SK-N-SH (cell line): ENCODE data around the gene HSFX3. TPM values are rescaled to one million over a fixed set of nuclear protein-coding genes. Genes with fewer than 3 reads are reported as not detected.
A peak's percentile ranks its signal among the peaks of the same experiment; 100 is the strongest.

Experiments used
- CTCF ChIA-PET: fragments of 300-600, 350-600 bp; formaldehyde crosslinking; extraction: SDS; loops from one replicate; lab custom pipeline; 2021; lab: Yijun Ruan, JAX
- POLR2A ChIA-PET: fragments of 350-600 bp; sonication (Branson Sonifier 250); formaldehyde crosslinking; extraction: SDS; loops from one replicate; lab custom pipeline; 2020; ENCODE audit warnings: antibody characterized with exemption, inconsistent platforms; lab: Yijun Ruan, JAX
- DNase-seq: peaks from one replicate; pipeline ENCODE4 v3.0.0; 2012
- H2AFZ ChIP-seq: fragments of 200-600 bp; sonication (generic); 2 replicates; pipeline ENCODE4 v1.8.1; 2016; ENCODE audit warnings: antibody characterized with exemption, mild to moderate bottlenecking, low read depth
- H3F3A ChIP-seq: fragments of 200-600 bp; sonication (generic); replicated peaks from 2 replicates; pipeline ENCODE3; 2016; ENCODE audit warnings: antibody characterized with exemption, mild to moderate bottlenecking; ENCODE audit not compliant: insufficient read depth
- H3K27ac ChIP-seq, 2 experiments: fragments of 200-500 bp in 1 of 2; fragments of 200-600 bp in 1 of 2; sonication (Bioruptor generic) in 1 of 2; sonication (generic), shearing (Covaris generic) in 1 of 2; 2 replicates each; pipeline versions ENCODE4 v1.5.1 to v1.6.1; 2014 to 2016; ENCODE audit warnings: low read depth in 2 of 2, inconsistent platforms in 1 of 2, low read length in 1 of 2, mild to moderate bottlenecking in 1 of 2, mixed read lengths in 1 of 2
- H3K27me3 ChIP-seq: fragments of 200-600 bp; sonication (generic), shearing (Covaris generic); 2 replicates; pipeline ENCODE4 v1.6.1; 2016; ENCODE audit warnings: mixed run types; ENCODE audit not compliant: insufficient read depth
- H3K36me3 ChIP-seq, 2 experiments: fragments of 200-500 bp in 1 of 2; fragments of 200-600 bp in 1 of 2; sonication (Bioruptor generic) in 1 of 2; sonication (generic) in 1 of 2; replicated peaks in 1 of 2; 2 replicates each; pipeline versions ENCODE3 to v1.5.1; 2014 to 2016; ENCODE audit warnings: low read length in 1 of 2, mild to moderate bottlenecking in 1 of 2; ENCODE audit not compliant: insufficient read depth in 2 of 2, control insufficient read depth in 1 of 2
- H3K4me1 ChIP-seq, 2 experiments: fragments of 200-500 bp in 1 of 2; fragments of 200-600 bp in 1 of 2; sonication (Bioruptor generic) in 1 of 2; sonication (generic), shearing (Covaris generic) in 1 of 2; 2 replicates each; pipeline versions ENCODE4 v1.5.1 to v1.6.1; 2014 to 2016; ENCODE audit warnings: low read depth in 1 of 2, low read length in 1 of 2, mixed run types in 1 of 2; ENCODE audit not compliant: insufficient read depth in 2 of 2, control insufficient read depth in 1 of 2
- H3K4me2 ChIP-seq: fragments of 200-600 bp; sonication (generic), shearing (Covaris generic); 2 replicates; pipeline ENCODE4 v1.6.1; 2017; ENCODE audit warnings: mixed run types
- H3K4me3 ChIP-seq, 2 experiments: fragments of 200-500 bp in 1 of 2; fragments of 200-600 bp in 1 of 2; sonication (Bioruptor generic) in 1 of 2; sonication (generic), shearing (Covaris generic) in 1 of 2; 2 replicates each; pipeline versions ENCODE4 v1.5.1 to v1.8.1; 2014 to 2016; ENCODE audit warnings: low read depth in 2 of 2, inconsistent platforms in 1 of 2, low read length in 1 of 2, mild to moderate bottlenecking in 1 of 2, mixed read lengths in 1 of 2, moderate library complexity in 1 of 2
- H3K79me2 ChIP-seq: fragments of 200-600 bp; sonication (generic); 2 replicates; pipeline ENCODE4 v1.8.1; 2017; ENCODE audit warnings: mild to moderate bottlenecking; ENCODE audit not compliant: insufficient read depth
- H3K9ac ChIP-seq: fragments of 200-600 bp; sonication (generic); 2 replicates; pipeline ENCODE4 v1.6.1; 2017; ENCODE audit warnings: mixed run types
- H3K9me2 ChIP-seq: fragments of 200-600 bp; sonication (generic); 2 replicates; pipeline ENCODE4 v1.6.1; 2017; ENCODE audit warnings: mixed run types
- H3K9me3 ChIP-seq: fragments of 200-600 bp; sonication (generic); 2 replicates; pipeline ENCODE4 v1.6.1; 2017; ENCODE audit warnings: mixed run types, mild to moderate bottlenecking, moderate library complexity
- H4K20me1 ChIP-seq: fragments of 200-600 bp; sonication (generic); 2 replicates; pipeline ENCODE4 v1.6.1; 2017; ENCODE audit warnings: mild to moderate bottlenecking, mixed run types; ENCODE audit not compliant: insufficient read depth
- CHD2 ChIP-seq: fragments of 150-350 bp; IDR thresholded peaks from 2 replicates; pipeline ENCODE4 v1.6.1; 2018; ENCODE audit warnings: low read length; ENCODE audit not compliant: partially characterized antibody
- EP300 ChIP-seq, 2 experiments: IDR thresholded peaks; 2 replicates each; pipeline versions ENCODE4 v1.4.0 to v1.6.1; 2012; ENCODE audit warnings: borderline replicate concordance in 1 of 2, low read depth in 1 of 2, low read length in 1 of 2
- FOXJ3 ChIP-seq: sonication (generic); formaldehyde crosslinking; IDR thresholded peaks from 2 replicates; pipeline ENCODE4 v1.5.1; 2020; ENCODE audit warnings: mild to moderate bottlenecking, missing genetic modification reagents
- GABPA ChIP-seq: IDR thresholded peaks from 2 replicates; pipeline ENCODE4 v1.4.0; 2012; ENCODE audit warnings: low read depth, mild to moderate bottlenecking
- IRF3 ChIP-seq: fragments of 150-350 bp; IDR thresholded peaks from 2 replicates; pipeline ENCODE4 v1.6.1; 2016; ENCODE audit warnings: mild to moderate bottlenecking, low read depth, low read length
- JUND ChIP-seq: IDR thresholded peaks from 2 replicates; pipeline ENCODE4 v1.4.0; 2012
- MAX ChIP-seq: IDR thresholded peaks from 2 replicates; pipeline ENCODE4 v1.4.0; 2012; ENCODE audit warnings: low read depth
- MEF2A ChIP-seq: IDR thresholded peaks from 2 replicates; pipeline ENCODE4 v1.4.0; 2012; ENCODE audit warnings: low read depth, borderline replicate concordance
- MXI1 ChIP-seq: IDR thresholded peaks from 2 replicates; pipeline ENCODE4 v1.6.1; 2012; ENCODE audit warnings: mild to moderate bottlenecking, low read depth, low read length, improper control_type of control experiment
- NFIC ChIP-seq: IDR thresholded peaks from 2 replicates; pipeline ENCODE4 v1.4.0; 2012; ENCODE audit warnings: borderline replicate concordance
- NRF1 ChIP-seq: IDR thresholded peaks from 2 replicates; pipeline ENCODE4 v1.6.1; 2012; ENCODE audit warnings: low read depth, mild to moderate bottlenecking, low read length
- PBX3 ChIP-seq: IDR thresholded peaks from 2 replicates; pipeline ENCODE4; 2012
- POLR2AphosphoS5 ChIP-seq: IDR thresholded peaks from 2 replicates; pipeline ENCODE4 v1.6.1; 2012; ENCODE audit warnings: low read depth, low read length
- RAD21 ChIP-seq: IDR thresholded peaks from 2 replicates; pipeline ENCODE4 v1.6.1; 2012; ENCODE audit warnings: mild to moderate bottlenecking, low read length
- RCOR1 ChIP-seq: fragments of 150-350 bp; IDR thresholded peaks from 2 replicates; pipeline ENCODE4 v1.6.1; 2017; ENCODE audit warnings: antibody characterized with exemption, low read length
- RFX5 ChIP-seq: IDR thresholded peaks from 2 replicates; pipeline ENCODE4 v1.6.1; 2012; ENCODE audit warnings: mild to moderate bottlenecking, improper control_type of control experiment, low read length
- RXRA ChIP-seq: IDR thresholded peaks from 2 replicates; pipeline ENCODE4 v1.4.0; 2012; ENCODE audit warnings: low read depth, mild to moderate bottlenecking, borderline replicate concordance
- SIN3A ChIP-seq: IDR thresholded peaks from 2 replicates; pipeline ENCODE4 v1.6.1; 2012; ENCODE audit warnings: low read depth, mild to moderate bottlenecking, low read length, moderate library complexity, borderline replicate concordance
- SMC3 ChIP-seq: IDR thresholded peaks from 2 replicates; pipeline ENCODE4 v1.6.1; 2012; ENCODE audit warnings: low read depth, low read length, improper control_type of control experiment
- TAF1 ChIP-seq: IDR thresholded peaks from 2 replicates; pipeline ENCODE4 v1.6.1; 2012; ENCODE audit warnings: low read depth, mild to moderate bottlenecking, low read length, moderate library complexity, borderline replicate concordance
- TCF12 ChIP-seq: IDR thresholded peaks from 2 replicates; pipeline ENCODE4 v1.4.0; 2012
- TEAD4 ChIP-seq: IDR thresholded peaks from 2 replicates; pipeline ENCODE4 v1.4.0; 2012; ENCODE audit warnings: mild to moderate bottlenecking, borderline replicate concordance; ENCODE audit not compliant: insufficient read depth
- YY1 ChIP-seq: IDR thresholded peaks from 2 replicates; pipeline ENCODE4 v1.4.0; 2012; ENCODE audit warnings: low read depth, mild to moderate bottlenecking
- ZBTB33 ChIP-seq: IDR thresholded peaks from 2 replicates; pipeline ENCODE4 v1.4.0; 2012; ENCODE audit warnings: low read depth, borderline replicate concordance
- WGBS: methylation state at CpG from one replicate; pipeline ENCODE4 v1.1.6; 2017; ENCODE audit warnings: low lambda C conversion rate; 5-methylcytosine and 5-hydroxymethylcytosine counted together
- polyA plus RNA-seq, 3 experiments: library from polyadenylated mRNA; depleted of rRNA; stranded (reverse); fragments of >200 nt; gene quantifications; 2 replicates each; pipeline ENCODE4 v1.2.3, GENCODE V29; 2012
- TF ChIP-seq, protein P1 (sequence below): fragments of 150-350 bp; IDR thresholded peaks from 2 replicates; pipeline ENCODE4 v1.6.1; 2017; ENCODE audit warnings: antibody characterized with exemption, low read length, low read depth, borderline replicate concordance

The HSFX3 gene
- polyA plus RNA-seq, 1 of the 3 experiments (the other 2 are of a cell fraction), result not detected

GRCh38 chrX:149504915-149505651, 44.6 kb downstream of the HSFX3 start, which contains the start of gene IDS:
Gene IDS, minus strand, starts transcription at chrX:149505306. Its CDS starts 169 bp downstream, at chrX:149505137.
- peak within 1 kb of the TSS; percentile 67 to 88 for H3K27ac ChIP-seq
- H3K9me2 ChIP-seq, result no peaks in the 10 kb centered on the region
- H3K4me2 ChIP-seq, result peak within 1 kb of the TSS; percentile 80
- H4K20me1 ChIP-seq, result no peaks in the 10 kb centered on the region; the same call in 1 of the 2 replicates
- 0 out of 2 replicates have a peak, but pooled peaks cover 5% of the 10 kb centered on the region for H3K27me3 ChIP-seq
- peak within 1 kb of the TSS; percentile 58 to 71 for H3K4me3 ChIP-seq
- H2AFZ ChIP-seq, result no peak within 1 kb of the TSS
- H3K9ac ChIP-seq, result peak within 1 kb of the TSS; percentile 85
- 22% methylated on average over 11 of the region's 54 CpGs for WGBS
- DNase-seq, result peak; percentile 82
- peaks cover 8 to 22% of the 10 kb centered on the region in 2 experiments for H3K36me3 ChIP-seq
- H3F3A ChIP-seq, result no peaks in the 10 kb centered on the region
- H3K79me2 ChIP-seq, result peaks cover 24% of the 10 kb centered on the region
- CTCF ChIA-PET, result interaction anchor here (0.7 to 2.2 kb wide), 6 partner anchors 9 to 35 kb away, joined by 3 to 7 read pairs (median 4); no protein-coding TSS in a partner anchor
- H3K4me1 ChIP-seq, result peaks cover 0 to 10% of the 10 kb centered on the region in 2 experiments; a peak in 1 of 4 replicates
- H3K9me3 ChIP-seq, result no peaks in the 10 kb centered on the region
- POLR2A ChIA-PET, result interaction anchor here (0.9 to 2.7 kb wide), 3 partner anchors 12 to 35 kb away, joined by 3 to 18 read pairs (median 8); partner anchors contain the start of gene EOLA1
- TF ChIP-seq GABPA (no peak), MEF2A (no peak), FOXJ3 (CRISPR knock-in tag) (no peak), SIN3A (peak; percentile 46; the same call in 1 of the 2 replicates), EP300 (IDR thresholded peaks at IDR 0.05; ENCODE audit: borderline replicate concordance in 1 of 2, low read depth in 1 of 2, low read length in 1 of 2) (no peak), RXRA (no peak), MXI1 (no peak), RAD21 (no peak), RFX5 (no peak), MAX (peak; percentile 21; the same call in 1 of the 2 replicates), IRF3 (no peak), CHD2 (no peak), PBX3 (no peak), SMC3 (no peak), YY1 (no peak), NRF1 (peak; percentile 44; the same call in 1 of the 2 replicates), POLR2AphosphoS5 (peak; percentile 87), TCF12 (no peak), RCOR1 (no peak), JUND (no peak), TAF1 (peak; percentile 84), TEAD4 (no peak), NFIC (no peak), ZBTB33 (no peak)
- TF ChIP-seq, protein P1, sequence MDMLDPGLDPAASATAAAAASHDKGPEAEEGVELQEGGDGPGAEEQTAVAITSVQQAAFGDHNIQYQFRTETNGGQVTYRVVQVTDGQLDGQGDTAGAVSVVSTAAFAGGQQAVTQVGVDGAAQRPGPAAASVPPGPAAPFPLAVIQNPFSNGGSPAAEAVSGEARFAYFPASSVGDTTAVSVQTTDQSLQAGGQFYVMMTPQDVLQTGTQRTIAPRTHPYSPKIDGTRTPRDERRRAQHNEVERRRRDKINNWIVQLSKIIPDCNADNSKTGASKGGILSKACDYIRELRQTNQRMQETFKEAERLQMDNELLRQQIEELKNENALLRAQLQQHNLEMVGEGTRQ, result no peak
